A549 (cell line): ENCODE results near the gene BCKDK. TPM values are rescaled to one million over a fixed set of nuclear protein-coding genes. Genes with fewer than 3 reads are reported as not detected.

Source experiments
- ATAC-seq, 2 experiments: fragments of 200-7000 bp in 1 of 2; fragments of >200 bp in 1 of 2; cut with Nextera tagmentation in 1 of 2; cut with Tn5 transposase in 1 of 2; 3 replicates each; pipeline versions ENCODE4 v1.8.0 to v1.9.1; 2018 to 2020; ENCODE audit warnings: mild to moderate bottlenecking in 1 of 2, moderate library complexity in 1 of 2
- CTCF ChIA-PET: fragments of 300-600 bp; sonication (Branson Sonifier 250); formaldehyde crosslinking; extraction: SDS; loops from one replicate; lab custom pipeline; 2021; ENCODE audit warnings: antibody characterized with exemption, inconsistent platforms; lab: Yijun Ruan, JAX
- POLR2A ChIA-PET: fragments of 350-600 bp; formaldehyde crosslinking; extraction: SDS; loops from one replicate; lab custom pipeline; 2021; ENCODE audit warnings: antibody characterized with exemption, inconsistent platforms; lab: Yijun Ruan, JAX
- DNase-seq, 2 experiments: peaks; one replicate each; pipeline versions ENCODE4 v3.0.0 to v3.0.0-alpha.2; 2011 to 2016; ENCODE audit warnings: low read depth in 1 of 2, low spot score in 1 of 2
- FAIRE-seq: peaks from 2 replicates; lab custom pipeline; 2011; peaks lifted over from hg19 to GRCh38; lab: Jason Lieb, UNC
- H3K27ac ChIP-seq, 2 experiments: fragments of >200 bp; sonication (Bioruptor Twin); formaldehyde crosslinking; 3 replicates each; pipeline ENCODE4 v1.5.1; 2016 to 2017
- H3K4me1 ChIP-seq: fragments of >200 bp; sonication (Bioruptor Twin); formaldehyde crosslinking; 3 replicates; pipeline ENCODE4 v1.6.1; 2016
- H3K4me2 ChIP-seq: fragments of >200 bp; sonication (Bioruptor Twin); formaldehyde crosslinking; 3 replicates; pipeline ENCODE4 v1.6.1; 2016
- H3K4me3 ChIP-seq: fragments of >200 bp; sonication (Bioruptor Twin); formaldehyde crosslinking; 3 replicates; pipeline ENCODE4 v1.5.1; 2016
- H3K9me3 ChIP-seq: fragments of >200 bp; sonication (Bioruptor Twin); formaldehyde crosslinking; 3 replicates; pipeline ENCODE4 v1.6.1; 2016
- ATOH8 ChIP-seq: fragments of 250-450 bp; sonication (Bioruptor Pico); IDR thresholded peaks from 2 replicates; pipeline ENCODE4 v1.5.0; 2020; ENCODE audit warnings: low read depth, mild to moderate bottlenecking, moderate library complexity
- BHLHE40 ChIP-seq: IDR thresholded peaks from 2 replicates; pipeline ENCODE4 v1.6.1; 2012; ENCODE audit warnings: low read depth, low read length, inconsistent platforms
- EHMT2 ChIP-seq: fragments of 200-600 bp; sonication (generic); IDR thresholded peaks from 2 replicates; pipeline ENCODE4 v1.6.1; 2016; ENCODE audit warnings: antibody characterized with exemption, low read depth, mild to moderate bottlenecking, moderate library complexity
- FOXS1 ChIP-seq: fragments of 250-450 bp; sonication (Bioruptor Pico); IDR thresholded peaks from 2 replicates; pipeline ENCODE4 v1.5.0; 2020; ENCODE audit warnings: mild to moderate bottlenecking, moderate library complexity
- HES2 ChIP-seq: fragments of >200 bp; sonication (Bioruptor Twin); formaldehyde crosslinking; IDR thresholded peaks from 2 replicates; pipeline ENCODE4 v1.6.1; 2016
- KDM5A ChIP-seq: fragments of 200-600 bp; sonication (generic); IDR thresholded peaks from 2 replicates; pipeline ENCODE4 v1.6.1; 2016; ENCODE audit warnings: antibody characterized with exemption, mild to moderate bottlenecking
- MAFK ChIP-seq: fragments of 450-650 bp; IDR thresholded peaks from 2 replicates; pipeline ENCODE4 v1.6.1; 2014; ENCODE audit not compliant: partially characterized antibody
- MAZ ChIP-seq: fragments of 150-350 bp; IDR thresholded peaks from 2 replicates; pipeline ENCODE4 v1.6.1; 2014; ENCODE audit warnings: antibody characterized with exemption, low read depth, low read length, borderline replicate concordance
- MYC ChIP-seq: IDR thresholded peaks from 2 replicates; pipeline ENCODE4 v1.6.1; 2012; ENCODE audit warnings: mild to moderate bottlenecking, inconsistent platforms, low read length, improper control_type of control experiment, borderline replicate concordance
- NPAS2 ChIP-seq: fragments of 250-450 bp; sonication (Bioruptor Pico); IDR thresholded peaks from 2 replicates; pipeline ENCODE4 v1.8.0; 2022; ENCODE audit warnings: mild to moderate bottlenecking, moderate library complexity, borderline replicate concordance
- PBX3 ChIP-seq: IDR thresholded peaks from 2 replicates; pipeline ENCODE4 v1.6.1; 2012
- POLR2AphosphoS2 ChIP-seq: conservative IDR thresholded peaks from 2 replicates; pipeline ENCODE4 v1.6.1; 2012; ENCODE audit warnings: low read length, improper control_type of control experiment, inconsistent platforms
- RARB ChIP-seq: fragments of 250-450 bp; sonication (Bioruptor Pico); IDR thresholded peaks from 2 replicates; pipeline ENCODE4 v1.8.0; 2021; ENCODE audit warnings: mild to moderate bottlenecking, moderate library complexity
- REST ChIP-seq: fragments of 200-600 bp; sonication (generic); IDR thresholded peaks from 2 replicates; pipeline ENCODE4 v1.6.1; 2016; ENCODE audit warnings: antibody characterized with exemption, mild to moderate bottlenecking, moderate library complexity
- SMC3 ChIP-seq: fragments of >200 bp; sonication (Bioruptor Twin); formaldehyde crosslinking; IDR thresholded peaks from 3 replicates; pipeline ENCODE4 v1.6.1; 2018; ENCODE audit warnings: inconsistent platforms
- SREBF2 ChIP-seq: fragments of 450-650 bp; IDR thresholded peaks from 2 replicates; pipeline ENCODE4 v1.6.1; 2014; ENCODE audit warnings: mild to moderate bottlenecking, moderate library complexity
- TFCP2L1 ChIP-seq: fragments of 250-450 bp; sonication (Bioruptor Pico); IDR thresholded peaks from 2 replicates; pipeline ENCODE4 v1.5.0; 2021; ENCODE audit warnings: mild to moderate bottlenecking
- ZFP36 ChIP-seq: fragments of 450-650 bp; IDR thresholded peaks from 2 replicates; pipeline ENCODE4 v1.6.1; 2014; ENCODE audit warnings: borderline replicate concordance; ENCODE audit not compliant: partially characterized antibody
- ZSCAN20 ChIP-seq: fragments of 250-450 bp; sonication (Bioruptor Pico); IDR thresholded peaks from 2 replicates; pipeline ENCODE4 v1.8.0; 2022; ENCODE audit warnings: mild to moderate bottlenecking, moderate library complexity
- WGBS: methylation state at CpG from one replicate; pipeline ENCODE4 v1.1.6; 2017; ENCODE audit errors: missing lambda C conversion rate; 5-methylcytosine and 5-hydroxymethylcytosine counted together
- polyA plus RNA-seq, 4 experiments: library from polyadenylated mRNA; depleted of rRNA in 3 of 4; stranded (reverse); fragments of >200 nt; fragmentation: RNase III in 1 of 4; extraction: RNeasy Plus Mini Kit Qiagen cat#74134 plus additional on column Dnase treatment in 1 of 4; gene quantifications; 2 replicates in 3 of 4; 3 replicates in 1 of 4; pipeline ENCODE4 v1.2.3, GENCODE V29; 2011 to 2017
- TF ChIP-seq, protein P1 (sequence below): fragments of 150-350 bp; IDR thresholded peaks from 2 replicates; pipeline ENCODE4 v1.6.1; 2014; ENCODE audit warnings: low read depth, mild to moderate bottlenecking, low read length

The BCKDK gene
- polyA plus RNA-seq, 2 of the 4 experiments (the other 2 are of a cell fraction): 20.7 to 36.7 TPM

DNA sequence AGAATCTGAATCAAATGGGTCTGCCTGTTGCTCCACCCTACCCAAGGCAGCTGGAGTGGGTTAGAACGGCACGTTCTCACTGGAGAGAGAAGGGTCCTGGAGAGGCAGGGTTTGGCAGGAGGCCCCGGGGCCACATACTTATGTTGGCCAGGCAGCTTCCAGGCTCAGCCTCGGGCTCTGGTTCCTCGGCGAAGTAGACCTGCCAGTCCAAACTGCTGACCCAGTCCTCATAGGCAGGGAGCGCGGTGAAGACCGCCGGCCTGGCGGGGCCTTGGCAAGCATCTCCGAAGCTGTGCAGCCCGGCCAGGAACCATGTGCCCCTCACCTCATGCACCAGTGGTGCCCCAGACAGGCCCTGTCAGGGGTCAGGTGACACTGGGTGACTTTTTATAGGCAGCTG lies 24.2 kb upstream of the BCKDK start (continued):
- no peak for TF ChIP-seq BHLHE40
- TF ChIP-seq REST: no peak

- peak; percentile 12 to 18; a peak in 3 of 6 replicates for ATAC-seq
- H3K27ac ChIP-seq: no peak overlapping the region
- CTCF ChIA-PET: interaction anchor here (0.8 to 3.8 kb wide), 7 partner anchors 9 to 100 kb away, joined by 3 to 17 read pairs (median 3); partner anchors contain the start of gene HSD3B7
- WGBS: 90% methylated on average over 3 of the region's 16 CpGs
- DNase-seq: no peak
- H3K9me3 ChIP-seq: no peaks in the 10 kb centered on the region
- H3K4me2 ChIP-seq: no peak overlapping the region
- no peak overlapping the region for H3K4me3 ChIP-seq
- H3K4me1 ChIP-seq: no peaks in the 10 kb centered on the region
- no peak for TF ChIP-seq EHMT2
- TF ChIP-seq REST: no peak
- no peak for TF ChIP-seq MAZ
- no peak for TF ChIP-seq SMC3
- TF ChIP-seq POLR2AphosphoS2: no peak
- no peak for TF ChIP-seq MYC
- no peak for FAIRE-seq
- POLR2A ChIA-PET: interaction anchor here (0.5 to 1.9 kb wide), 3 partner anchors 33 to 272 kb away, joined by 3 to 6 read pairs (median 3); partner anchors contain the start of gene KAT8
Observed at GRCh38 chr16:31084584-31085302, 23.4 kb upstream of the BCKDK start.

- ChIA-PET CTCF (interaction anchor here (0.8 to 3.8 kb wide), 8 partner anchors 10 to 132 kb away, joined by 3 to 17 read pairs (median 4); partner anchors contain the start of gene HSD3B7), POLR2A (interaction anchor here (1.9 to 2.8 kb wide), 2 partner anchors 12 to 32 kb away, joined by 6 to 10 read pairs; partner anchors contain the start of genes KAT8, ZNF646 and ZNF668)
- no peaks in the 10 kb centered on the region for H3K4me1 ChIP-seq
- ATAC-seq (no peak), DNase-seq (no peak), FAIRE-seq (no peak)
- H3K9me3 ChIP-seq: no peaks in the 10 kb centered on the region
- 87% methylated on average over 8 of the region's 8 CpGs for WGBS
- H3K4me3 ChIP-seq: no peak overlapping the region
- no peak overlapping the region for H3K27ac ChIP-seq
- H3K4me2 ChIP-seq: no peak overlapping the region
- TF ChIP-seq, protein P1, sequence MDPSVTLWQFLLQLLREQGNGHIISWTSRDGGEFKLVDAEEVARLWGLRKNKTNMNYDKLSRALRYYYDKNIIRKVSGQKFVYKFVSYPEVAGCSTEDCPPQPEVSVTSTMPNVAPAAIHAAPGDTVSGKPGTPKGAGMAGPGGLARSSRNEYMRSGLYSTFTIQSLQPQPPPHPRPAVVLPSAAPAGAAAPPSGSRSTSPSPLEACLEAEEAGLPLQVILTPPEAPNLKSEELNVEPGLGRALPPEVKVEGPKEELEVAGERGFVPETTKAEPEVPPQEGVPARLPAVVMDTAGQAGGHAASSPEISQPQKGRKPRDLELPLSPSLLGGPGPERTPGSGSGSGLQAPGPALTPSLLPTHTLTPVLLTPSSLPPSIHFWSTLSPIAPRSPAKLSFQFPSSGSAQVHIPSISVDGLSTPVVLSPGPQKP: no peak
- no peak for TF ChIP-seq TFCP2L1 (CRISPR knock-in tag)
- TF ChIP-seq NPAS2 (CRISPR knock-in tag): no peak
- no peak for TF ChIP-seq ATOH8 (CRISPR knock-in tag)
- no peak for TF ChIP-seq SREBF2
- TF ChIP-seq PBX3: no peak
- no peak for TF ChIP-seq MAFK
- no peak for TF ChIP-seq ZSCAN20 (CRISPR knock-in tag)
- no peak for TF ChIP-seq KDM5A
- no peak for TF ChIP-seq ZFP36
- TF ChIP-seq FOXS1 (CRISPR knock-in tag): no peak
- no peak for TF ChIP-seq HES2
- TF ChIP-seq RARB (CRISPR knock-in tag): no peak
- no peak for TF ChIP-seq POLR2AphosphoS2
Observed at GRCh38 chr16:31085411-31085810, 22.8 kb upstream of the BCKDK start.
